GM06990 (cell line): ENCODE data around the gene RBM43.
A peak's percentile ranks its signal among the peaks of the same experiment; 100 is the strongest.
"Not testable (repeated sequence)": the region's sequence is repeated elsewhere in the genome, so short reads cannot be mapped to it uniquely, and the experiment has no call there.

Experiments used
- DNase-seq: peaks from one replicate; pipeline ENCODE4 v3.0.0-alpha.2; 2011; ENCODE audit not compliant: insufficient read length; ENCODE audit errors: extremely low read depth
- H3K27me3 ChIP-seq: replicated peaks from 2 replicates; pipeline ENCODE4 v1.6.0; 2011; ENCODE audit warnings: low read length; ENCODE audit not compliant: control insufficient read depth, insufficient read depth
- H3K36me3 ChIP-seq: 2 replicates; pipeline ENCODE4 v1.5.1; 2011; ENCODE audit warnings: low read length; ENCODE audit not compliant: control insufficient read depth, insufficient read depth
- H3K4me3 ChIP-seq: replicated peaks from 2 replicates; pipeline ENCODE4 v1.5.1; 2011; ENCODE audit warnings: low read depth, mild to moderate bottlenecking, control low read depth, low read length
- CTCF ChIP-seq: IDR thresholded peaks from 2 replicates; pipeline ENCODE4 v1.5.1; 2011; ENCODE audit warnings: low read length, control low read depth, mild to moderate bottlenecking, inconsistent platforms; ENCODE audit not compliant: insufficient read depth, poor library complexity, severe bottlenecking

The RBM43 gene

GRCh38 chr2:151261231-151261976 is at the start of gene RBM43:
TSS of gene RBM43 (minus strand) at chr2:151261863. CDS start at chr2:151261727, 136 bp downstream.
- DNase-seq = peak; percentile 86
- TF ChIP-seq CTCF = no peak
- no peaks in the 10 kb centered on the region for H3K27me3 ChIP-seq

DNA sequence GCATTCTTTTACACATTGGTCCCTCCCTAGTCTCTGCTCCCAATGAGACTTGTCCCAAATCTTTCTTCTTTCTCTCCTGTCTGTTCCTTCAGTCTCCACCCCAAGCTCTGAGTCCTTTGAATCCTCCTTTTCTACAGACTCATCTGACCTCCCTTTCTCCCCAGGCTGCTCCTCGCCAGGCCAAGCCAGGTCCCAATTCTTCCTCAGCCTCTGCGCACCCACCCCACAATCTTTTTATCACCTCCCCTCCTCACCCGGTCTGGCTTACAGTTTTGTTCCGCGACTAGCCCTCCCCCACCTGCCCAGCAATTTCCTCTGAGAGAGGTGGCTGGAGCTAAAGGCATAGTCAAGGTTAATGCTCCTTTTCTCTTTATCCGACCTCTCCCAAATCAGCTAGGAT is 48.6 kb upstream of the RBM43 start:
- H3K36me3 ChIP-seq, H3K4me3 ChIP-seq, DNase-seq, H3K27me3 ChIP-seq: not testable (repeated sequence)

More at GRCh38 chr2:151261231-151261976, at the start of gene RBM43:
- H3K36me3 ChIP-seq = no peaks in the 10 kb centered on the region
- peak within 1 kb of the TSS; percentile 76 for H3K4me3 ChIP-seq

DNA sequence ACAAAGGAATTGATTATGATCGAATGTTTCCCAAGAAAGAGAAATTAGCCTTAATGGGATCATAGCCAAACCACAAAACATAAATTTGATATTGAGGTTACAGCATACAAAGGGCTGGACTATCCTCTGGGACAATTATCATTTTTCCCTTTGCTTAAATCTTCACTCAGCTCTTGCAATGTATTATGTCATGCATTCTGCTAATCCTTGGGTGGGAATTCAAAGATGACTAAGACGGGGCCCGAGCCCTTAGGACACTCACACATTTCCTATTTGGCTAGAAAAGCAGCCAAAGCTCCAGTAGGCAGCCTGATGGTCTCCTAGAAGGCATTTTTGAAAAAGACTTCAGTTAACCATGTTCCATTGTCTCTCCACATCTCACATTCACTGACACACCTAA is 45.0 kb upstream of the RBM43 start:
- Histone ChIP-seq H3K4me3 (no peak overlapping the region), H3K36me3 (no peaks in the 10 kb centered on the region), H3K27me3 (no peaks in the 10 kb centered on the region)
- DNase-seq = no peak
- no peak for TF ChIP-seq CTCF

GRCh38 chr2:151305129-151305691 is 43.5 kb upstream of the RBM43 start:
- H3K36me3 ChIP-seq = no peaks in the 10 kb centered on the region
- TF ChIP-seq CTCF = no peak

DNA sequence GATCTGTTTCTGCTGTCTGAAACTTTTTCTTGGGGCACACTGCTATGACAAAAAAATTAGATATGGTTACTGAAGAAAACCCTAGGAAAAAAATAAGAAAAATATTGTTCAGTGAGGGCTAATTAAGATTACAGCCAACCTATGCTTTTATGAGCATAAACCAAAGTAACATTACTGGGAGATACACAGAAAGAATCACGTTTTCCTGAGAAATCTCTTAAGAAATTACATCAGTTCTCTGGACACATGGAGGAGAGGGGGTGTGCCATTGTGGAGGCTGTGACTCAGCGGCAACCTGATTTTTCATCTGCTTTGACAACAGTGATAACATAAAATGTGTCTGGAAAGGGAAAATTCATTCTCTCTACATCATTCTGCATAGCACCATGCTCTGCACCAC is 41.2 kb upstream of the RBM43 start:
- H3K4me3 ChIP-seq = no peak overlapping the region
- H3K36me3 ChIP-seq = no peaks in the 10 kb centered on the region
- DNase-seq = no peak
- no peaks in the 10 kb centered on the region for H3K27me3 ChIP-seq
- no peak for TF ChIP-seq CTCF

More at GRCh38 chr2:151305129-151305691, 43.5 kb upstream of the RBM43 start:
- DNase-seq = no peak
- no peaks in the 10 kb centered on the region for H3K27me3 ChIP-seq
- no peak overlapping the region for H3K4me3 ChIP-seq

DNA sequence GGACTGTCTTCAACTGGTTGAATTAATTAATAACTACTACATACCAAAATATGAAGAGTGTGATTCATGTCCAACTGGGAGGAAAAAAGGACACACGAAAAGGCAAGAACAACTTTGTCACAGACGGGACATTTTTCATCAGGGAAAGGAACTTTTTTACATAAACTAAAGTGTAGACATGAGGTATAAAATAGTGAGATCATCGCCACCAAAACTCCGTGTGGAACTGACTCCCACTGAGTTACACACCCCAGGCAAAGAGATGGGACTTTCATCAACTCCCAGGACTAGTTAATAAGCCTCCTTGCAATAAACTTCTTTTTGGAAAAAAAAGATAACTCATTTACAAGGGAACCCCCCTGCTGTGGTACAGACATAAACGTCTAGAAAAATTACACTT is 40.7 kb upstream of the RBM43 start:
- Histone ChIP-seq H3K4me3 (no peak overlapping the region), H3K36me3 (no peaks in the 10 kb centered on the region), H3K27me3 (no peaks in the 10 kb centered on the region)
- DNase-seq = no peak
- no peak for TF ChIP-seq CTCF
